GM21786 (cell line): ENCODE results near the gene POC1B.

Experiments
- ATAC-seq: cut with Tn5 transposase; IDR thresholded peaks from one replicate; pipeline ENCODE4 v1.9.1; 2021; ENCODE audit not compliant: unreplicated experiment

The POC1B gene

GRCh38 chr12:89525824-89526770, at the start of gene POC1B:
TSS of gene POC1B (minus strand) at chr12:89526047. CDS start at chr12:89525895, 152 bp downstream.
- ATAC-seq = peak; percentile 67

- ATAC-seq = no peak
These were observed 49.5 kb upstream of the POC1B start for GRCh38 chr12:89575374-89575773.

- no peak for ATAC-seq
These were observed 48.9 kb upstream of the POC1B start for GRCh38 chr12:89574736-89575208.

- ATAC-seq = no peak
These were observed 47.4 kb upstream of the POC1B start for GRCh38 chr12:89573051-89573810.

GRCh38 chr12:89571491-89572195, 45.8 kb upstream of the POC1B start:
- ATAC-seq = no peak

- ATAC-seq = no peak
These were observed 42.6 kb upstream of the POC1B start for GRCh38 chr12:89568484-89568883.

- no peak for ATAC-seq
These were observed 41.9 kb upstream of the POC1B start for GRCh38 chr12:89567691-89568239.

GRCh38 chr12:89566615-89567014, 40.8 kb upstream of the POC1B start:
- no peak for ATAC-seq

GRCh38 chr12:89565002-89565401, 39.2 kb upstream of the POC1B start:
- ATAC-seq = no peak

GRCh38 chr12:89559753-89560152, 33.9 kb upstream of the POC1B start:
- ATAC-seq = no peak

- no peak for ATAC-seq
These were observed 31.1 kb upstream of the POC1B start for GRCh38 chr12:89556976-89557375.

- ATAC-seq = no peak
These were observed 26.5 kb upstream of the POC1B start for GRCh38 chr12:89552376-89552775.

- no peak for ATAC-seq
These were observed 25.9 kb upstream of the POC1B start for GRCh38 chr12:89551747-89552146.

- no peak for ATAC-seq
These were observed 21.3 kb upstream of the POC1B start for GRCh38 chr12:89547101-89547500.

- ATAC-seq = no peak
These were observed 20.3 kb upstream of the POC1B start for GRCh38 chr12:89546151-89546550.

- no peak for ATAC-seq
These were observed 18.9 kb upstream of the POC1B start for GRCh38 chr12:89544681-89545184.

GRCh38 chr12:89544022-89544421, 18.2 kb upstream of the POC1B start:
- ATAC-seq = no peak

GRCh38 chr12:89542912-89543592, 17.2 kb upstream of the POC1B start:
- peak; percentile 78 for ATAC-seq

GRCh38 chr12:89542236-89542635, 16.4 kb upstream of the POC1B start:
- no peak for ATAC-seq

- ATAC-seq = no peak
These were observed 14.7 kb upstream of the POC1B start for GRCh38 chr12:89540586-89540985.
